Endothelial cell of umbilical vein (primary cell): ENCODE data around the gene OR51D1. TPM values are rescaled to one million over a fixed set of nuclear protein-coding genes. Genes with fewer than 3 reads are reported as not detected.

ENCODE experiments used
- BruUV-seq: library from RNA; stranded (reverse); fragments of 400-500 nt; replicated peaks from 2 replicates; lab custom pipeline; 2021; lab: Mats Ljungman, UMichigan
- CTCF ChIA-PET: fragments of 300-600, 350-600 bp; sonication (Branson Sonifier 250); formaldehyde crosslinking; loops from one replicate; lab custom pipeline; 2021; ENCODE audit warnings: antibody characterized with exemption, inconsistent platforms; lab: Charles Lee
- POLR2A ChIA-PET: fragments of 300-600, 350-600 bp; sonication (Branson Sonifier 250); formaldehyde crosslinking; loops from one replicate; lab custom pipeline; 2021; ENCODE audit warnings: antibody characterized with exemption, inconsistent platforms; lab: Charles Lee
- DNase-seq: peaks from one replicate; pipeline ENCODE4 v3.0.0-alpha.2; 2011; ENCODE audit warnings: low read depth, low spot score
- FAIRE-seq: peaks from 2 replicates; lab custom pipeline; 2011; peaks lifted over from hg19 to GRCh38; lab: Jason Lieb, UNC
- H2AFZ ChIP-seq: 2 replicates; pipeline ENCODE4 v1.6.0; 2012; ENCODE audit warnings: low read depth, low read length, control low read depth, inconsistent platforms
- H3K27ac ChIP-seq: 2 replicates; pipeline ENCODE4 v1.5.1; 2011; ENCODE audit warnings: low read depth, mild to moderate bottlenecking, control low read depth, low read length, moderate library complexity; ENCODE audit not compliant: insufficient read depth
- H3K27me3 ChIP-seq, 2 experiments: 2 replicates each; pipeline versions ENCODE4 v1.6.0 to v1.6.1; 2011; ENCODE audit warnings: low read length in 2 of 2, mixed read lengths in 1 of 2; ENCODE audit not compliant: control insufficient read depth in 2 of 2, insufficient read depth in 2 of 2
- H3K36me3 ChIP-seq, 2 experiments: 2 replicates in 1 of 2; 3 replicates in 1 of 2; pipeline ENCODE4 v1.5.1; 2011; ENCODE audit warnings: low read length in 2 of 2, mild to moderate bottlenecking in 1 of 2, moderate library complexity in 1 of 2; ENCODE audit not compliant: control insufficient read depth in 2 of 2, insufficient read depth in 2 of 2; ENCODE audit errors: extremely low read depth in 1 of 2
- H3K4me1 ChIP-seq: 3 replicates; pipeline ENCODE4 v1.5.1; 2011; ENCODE audit warnings: mild to moderate bottlenecking, low read length; ENCODE audit not compliant: control insufficient read depth, insufficient read depth; ENCODE audit errors: extremely low read depth
- H3K4me2 ChIP-seq: 2 replicates; pipeline ENCODE4 v1.6.1; 2011; ENCODE audit warnings: low read length, control low read depth, mixed read lengths; ENCODE audit not compliant: insufficient read depth
- H3K4me3 ChIP-seq, 3 experiments: fragments of 200-600 bp in 1 of 3; sonication (generic), shearing (Covaris generic) in 1 of 3; replicated peaks in 1 of 3; 2 replicates each; pipeline ENCODE4 v1.5.1; 2011 to 2016; ENCODE audit warnings: control low read depth in 3 of 3, low read length in 3 of 3, mild to moderate bottlenecking in 2 of 3, inconsistent platforms in 1 of 3, low read depth in 1 of 3, moderate library complexity in 1 of 3; ENCODE audit not compliant: insufficient read depth in 1 of 3
- H3K79me2 ChIP-seq: 2 replicates; pipeline ENCODE4 v1.6.0; 2012; ENCODE audit warnings: low read length, inconsistent platforms; ENCODE audit not compliant: control insufficient read depth, insufficient read depth
- H3K9ac ChIP-seq: replicated peaks from 2 replicates; pipeline ENCODE3; 2011; ENCODE audit warnings: low read length, control low read depth; ENCODE audit not compliant: insufficient read depth; ENCODE audit errors: extremely low read depth
- H3K9me1 ChIP-seq: replicated peaks from 3 replicates; pipeline ENCODE4 v1.6.0; 2011; ENCODE audit warnings: mild to moderate bottlenecking, low read length; ENCODE audit not compliant: control insufficient read depth, insufficient read depth; ENCODE audit errors: extremely low read depth
- H3K9me3 ChIP-seq: replicated peaks from 2 replicates; pipeline ENCODE4 v1.5.1; 2012; ENCODE audit warnings: low read length, inconsistent platforms; ENCODE audit not compliant: control insufficient read depth, insufficient read depth
- H4K20me1 ChIP-seq: replicated peaks from 2 replicates; pipeline ENCODE3; 2011; ENCODE audit warnings: mild to moderate bottlenecking, low read length; ENCODE audit not compliant: control insufficient read depth, insufficient read depth; ENCODE audit errors: extremely low read depth
- FOS ChIP-seq: IDR thresholded peaks from 2 replicates; pipeline ENCODE4 v1.6.1; 2011; ENCODE audit warnings: mild to moderate bottlenecking, low read length, moderate library complexity, borderline replicate concordance; ENCODE audit not compliant: insufficient read depth
- GATA2 ChIP-seq: IDR thresholded peaks from 2 replicates; pipeline ENCODE4 v1.7.0; 2011; ENCODE audit warnings: low read depth, mild to moderate bottlenecking, moderate library complexity, mixed read lengths, low read length; ENCODE audit not compliant: insufficient read length, insufficient read depth
- MAX ChIP-seq: IDR thresholded peaks from 2 replicates; pipeline ENCODE4 v1.6.1; 2011; ENCODE audit not compliant: insufficient read depth, insufficient read length
- POLR2A ChIP-seq: IDR thresholded peaks from 2 replicates; pipeline ENCODE4 v1.6.1; 2012; ENCODE audit warnings: low read depth, mild to moderate bottlenecking, control low read depth, low read length
- POLR2AphosphoS5 ChIP-seq: IDR thresholded peaks from 2 replicates; pipeline ENCODE4 v1.6.1; 2012; ENCODE audit warnings: low read depth, mild to moderate bottlenecking, control low read depth, low read length, moderate library complexity; ENCODE audit not compliant: insufficient read depth
- dilution Hi-C: fragments of 300-500 bp; cut with MboI; formaldehyde crosslinking; loops from one replicate; pipeline ENCODE4 v1.15.0; 2019; ENCODE audit warnings: low sequenced_read_pairs; ENCODE audit not compliant: extremely low pct_ligation_motif_present
- intact Hi-C: fragments of 100-400 bp; cut with micrococcal nuclease; formaldehyde crosslinking; loops from one replicate; pipeline ENCODE4 v1.10.0; 2022
- polyA plus RNA-seq, 4 experiments: library from polyadenylated mRNA; depleted of rRNA in 3 of 4; stranded (reverse) in 3 of 4; unstranded in 1 of 4; fragments of >200 nt; gene quantifications; 2 replicates each; pipeline versions ENCODE4 v1.2.1 to v1.2.3, GENCODE V29; 2011 to 2012; ENCODE audit warnings: missing spikeins in 1 of 4
- total RNA-seq: library from RNA; stranded (reverse); gene quantifications from 2 replicates; pipeline ENCODE4 v1.2.3, GENCODE V29; 2021
- TF ChIP-seq, protein P1 (sequence below), 2 donors: IDR thresholded peaks; 1 replicate in 1 of 2; 2 replicates in 1 of 2; pipeline ENCODE4 v1.5.1; 2011; ENCODE audit warnings: low read length in 2 of 2, mild to moderate bottlenecking in 2 of 2, moderate library complexity in 2 of 2, control low read depth in 1 of 2, inconsistent platforms in 1 of 2, low read depth in 1 of 2; ENCODE audit not compliant: insufficient read depth in 1 of 2; ENCODE audit errors: extremely low read depth in 1 of 2

The OR51D1 gene
- total and polyA plus RNA-seq, 2 donors (not counting 3 experiments of a cell fraction or from before 2014, with no cell fraction given), result not detected

DNA sequence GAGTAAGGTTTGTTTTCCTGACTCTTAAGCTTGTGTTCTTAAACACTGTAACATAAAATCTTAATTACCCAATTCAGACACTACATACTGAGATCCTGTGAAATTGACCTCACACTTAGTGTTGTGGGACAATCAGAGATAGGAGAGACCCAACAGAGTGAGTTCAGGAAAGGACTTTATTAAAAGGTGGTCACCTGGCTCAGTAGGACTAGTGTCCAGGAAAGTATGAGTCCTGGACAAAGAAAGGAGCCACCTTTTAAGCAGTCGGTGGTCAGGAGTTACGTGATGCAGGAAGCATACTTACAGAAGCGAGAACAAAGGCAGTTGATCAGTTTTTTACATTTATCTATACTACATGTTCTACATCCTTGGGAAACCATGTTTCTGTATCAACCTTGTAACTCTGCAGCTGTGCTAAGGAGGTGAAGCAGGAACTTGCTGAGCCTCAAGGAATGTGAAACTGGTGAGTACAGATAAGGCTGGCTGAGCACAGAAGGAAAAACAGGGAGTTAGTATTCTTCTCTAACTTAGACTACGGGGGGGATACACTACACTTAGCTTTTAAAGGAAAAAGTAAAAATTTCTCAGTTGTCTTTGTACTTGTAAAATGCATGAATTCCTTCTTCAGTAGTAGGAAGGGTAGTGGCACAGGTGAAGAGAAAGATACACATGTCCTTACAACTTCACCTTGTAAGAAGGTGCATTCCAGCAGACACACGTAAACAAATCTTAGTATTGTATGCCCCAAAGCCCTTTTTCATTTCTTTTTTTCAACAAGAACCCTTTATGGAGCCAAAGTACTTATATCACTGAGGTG, 21.6 kb downstream of the OR51D1 start:
- DNase-seq (no peak), FAIRE-seq (no peak)
- no peak for TF ChIP-seq FOS
- no peak for TF ChIP-seq POLR2AphosphoS5
- no peak for TF ChIP-seq POLR2A
- TF ChIP-seq, protein P1, sequence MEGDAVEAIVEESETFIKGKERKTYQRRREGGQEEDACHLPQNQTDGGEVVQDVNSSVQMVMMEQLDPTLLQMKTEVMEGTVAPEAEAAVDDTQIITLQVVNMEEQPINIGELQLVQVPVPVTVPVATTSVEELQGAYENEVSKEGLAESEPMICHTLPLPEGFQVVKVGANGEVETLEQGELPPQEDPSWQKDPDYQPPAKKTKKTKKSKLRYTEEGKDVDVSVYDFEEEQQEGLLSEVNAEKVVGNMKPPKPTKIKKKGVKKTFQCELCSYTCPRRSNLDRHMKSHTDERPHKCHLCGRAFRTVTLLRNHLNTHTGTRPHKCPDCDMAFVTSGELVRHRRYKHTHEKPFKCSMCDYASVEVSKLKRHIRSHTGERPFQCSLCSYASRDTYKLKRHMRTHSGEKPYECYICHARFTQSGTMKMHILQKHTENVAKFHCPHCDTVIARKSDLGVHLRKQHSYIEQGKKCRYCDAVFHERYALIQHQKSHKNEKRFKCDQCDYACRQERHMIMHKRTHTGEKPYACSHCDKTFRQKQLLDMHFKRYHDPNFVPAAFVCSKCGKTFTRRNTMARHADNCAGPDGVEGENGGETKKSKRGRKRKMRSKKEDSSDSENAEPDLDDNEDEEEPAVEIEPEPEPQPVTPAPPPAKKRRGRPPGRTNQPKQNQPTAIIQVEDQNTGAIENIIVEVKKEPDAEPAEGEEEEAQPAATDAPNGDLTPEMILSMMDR (IDR thresholded peaks at IDR 0.05; ENCODE audit: extremely low read depth in 1 of 2, insufficient read depth in 1 of 2, low read depth in 1 of 2, low read length in 2 of 2), result no peak
- TF ChIP-seq MAX, result no peak
- TF ChIP-seq GATA2, result no peak
- H3K9me3 ChIP-seq, result no peaks in the 10 kb centered on the region
- H3K27me3 ChIP-seq, result no peaks in the 10 kb centered on the region
- H3K9me1 ChIP-seq, result no peaks in the 10 kb centered on the region
- no peaks in the 10 kb centered on the region for H4K20me1 ChIP-seq
- no peak overlapping the region for H3K9ac ChIP-seq
- no peaks in the 10 kb centered on the region for H3K36me3 ChIP-seq
- no peaks in the 10 kb centered on the region for H3K79me2 ChIP-seq
- intact Hi-C loops (no loop called here), dilution Hi-C loops (no loop called here)
- POLR2A ChIA-PET, result no interaction called here
- no TSS peak for BruUV-seq
- CTCF ChIA-PET, result no interaction called here
- H3K27ac ChIP-seq, result no peak overlapping the region
- no peak overlapping the region for H3K4me3 ChIP-seq
- H3K4me2 ChIP-seq, result no peak overlapping the region
- no peaks in the 10 kb centered on the region for H3K4me1 ChIP-seq
- no peak overlapping the region for H2AFZ ChIP-seq
